ENCODE data around the gene ATG7. TPM values are rescaled to one million over a fixed set of nuclear protein-coding genes. Genes with fewer than 3 reads are reported as not detected.

The ATG7 gene
- total RNA-seq, 3 donors from 2014 or later (not counting 1 experiment from before 2014, with no cell fraction given) = 55.3 to 72.9 (median 68.6) TPM

DNA sequence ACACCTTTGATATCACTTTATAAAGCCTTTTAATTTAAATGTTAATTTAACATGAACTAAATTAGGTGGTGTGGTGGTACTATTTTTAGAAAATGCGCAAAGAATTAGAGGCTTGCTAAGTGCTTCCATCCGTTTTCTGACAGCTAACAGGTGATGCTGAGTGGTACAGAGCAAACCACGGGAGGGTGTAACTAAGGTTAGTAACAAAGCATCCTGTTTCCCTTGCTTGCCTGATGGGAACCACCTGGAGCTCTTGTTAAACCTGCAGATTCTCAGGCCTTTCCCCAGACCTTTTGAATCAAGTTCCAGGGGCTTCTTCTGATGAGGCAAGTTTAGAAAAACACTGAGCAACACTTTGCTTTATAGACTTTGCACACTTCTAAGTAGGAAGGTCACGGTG lies 101.0 kb downstream of the ATG7 start:
- H3K36me3 Mint-ChIP-seq = no peaks in the 10 kb centered on the region
- TF ChIP-seq, protein P1, sequence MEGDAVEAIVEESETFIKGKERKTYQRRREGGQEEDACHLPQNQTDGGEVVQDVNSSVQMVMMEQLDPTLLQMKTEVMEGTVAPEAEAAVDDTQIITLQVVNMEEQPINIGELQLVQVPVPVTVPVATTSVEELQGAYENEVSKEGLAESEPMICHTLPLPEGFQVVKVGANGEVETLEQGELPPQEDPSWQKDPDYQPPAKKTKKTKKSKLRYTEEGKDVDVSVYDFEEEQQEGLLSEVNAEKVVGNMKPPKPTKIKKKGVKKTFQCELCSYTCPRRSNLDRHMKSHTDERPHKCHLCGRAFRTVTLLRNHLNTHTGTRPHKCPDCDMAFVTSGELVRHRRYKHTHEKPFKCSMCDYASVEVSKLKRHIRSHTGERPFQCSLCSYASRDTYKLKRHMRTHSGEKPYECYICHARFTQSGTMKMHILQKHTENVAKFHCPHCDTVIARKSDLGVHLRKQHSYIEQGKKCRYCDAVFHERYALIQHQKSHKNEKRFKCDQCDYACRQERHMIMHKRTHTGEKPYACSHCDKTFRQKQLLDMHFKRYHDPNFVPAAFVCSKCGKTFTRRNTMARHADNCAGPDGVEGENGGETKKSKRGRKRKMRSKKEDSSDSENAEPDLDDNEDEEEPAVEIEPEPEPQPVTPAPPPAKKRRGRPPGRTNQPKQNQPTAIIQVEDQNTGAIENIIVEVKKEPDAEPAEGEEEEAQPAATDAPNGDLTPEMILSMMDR (IDR thresholded peaks at IDR 0.05) = no peak
- no peak overlapping the region for H3K4me3 ChIP-seq (ENCODE audit: low read length)
- H3K36me3 ChIP-seq (ENCODE audit: control insufficient read depth, insufficient read depth, low read length) = peaks cover 16% of the 10 kb centered on the region
- H3K27ac Mint-ChIP-seq = no peak overlapping the region
- no peak for ATAC-seq
- H3K27me3 Mint-ChIP-seq (ENCODE audit: low read depth in 2 of 2) = no peaks in the 10 kb centered on the region
- H3K9me3 ChIP-seq (ENCODE audit: control insufficient read depth, insufficient read depth, low read length) = no peaks in the 10 kb centered on the region
- 56% methylated on average over 4 of the region's 4 CpGs for WGBS (ENCODE audit: insufficient coverage)
- intact Hi-C loops (cut with micrococcal nuclease) = no loop called here
- H3K4me3 Mint-ChIP-seq = no peak overlapping the region
- no peaks in the 10 kb centered on the region for H3K4me1 ChIP-seq (ENCODE audit: control insufficient read depth, insufficient read depth, low read length)
- no peaks in the 10 kb centered on the region for H3K9me3 Mint-ChIP-seq
- no peaks in the 10 kb centered on the region for H3K27me3 ChIP-seq (ENCODE audit: control insufficient read depth, insufficient read depth, low read length)
- no peaks in the 10 kb centered on the region for H3K4me1 Mint-ChIP-seq
- H3K27ac ChIP-seq (ENCODE audit: low read length) = no peak overlapping the region
- no peak for DNase-seq

DNA sequence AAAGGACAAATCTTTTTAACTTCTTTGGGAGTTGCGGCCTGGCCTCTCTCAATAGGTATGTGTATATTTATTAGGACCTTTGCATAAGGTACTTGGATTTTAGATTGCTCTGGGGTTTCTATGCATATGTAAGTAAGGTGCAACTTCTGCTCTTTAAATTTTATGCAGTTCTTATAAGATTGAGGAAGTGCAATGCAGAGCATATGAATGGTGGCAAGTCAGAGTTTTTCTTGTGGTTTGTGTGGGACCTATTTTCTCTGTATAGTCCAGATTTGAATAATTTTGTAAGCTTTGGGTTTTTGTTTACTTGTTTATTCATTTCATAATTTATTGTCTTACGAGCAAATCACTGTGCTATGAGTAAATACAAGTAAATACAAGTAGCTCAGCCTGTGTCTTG lies 101.5 kb downstream of the ATG7 start:
- H3K4me3 ChIP-seq (ENCODE audit: low read length) = no peak overlapping the region
- Mint-ChIP-seq H3K36me3 (no peaks in the 10 kb centered on the region), H3K27ac (no peak overlapping the region), H3K27me3 (ENCODE audit: low read depth in 2 of 2) (no peaks in the 10 kb centered on the region), H3K9me3 (no peaks in the 10 kb centered on the region), H3K4me3 (no peak overlapping the region), H3K4me1 (no peaks in the 10 kb centered on the region)
- H3K9me3 ChIP-seq (ENCODE audit: control insufficient read depth, insufficient read depth, low read length) = no peaks in the 10 kb centered on the region
- DNase-seq (no peak), ATAC-seq (no peak)
- peaks cover 16% of the 10 kb centered on the region for H3K36me3 ChIP-seq (ENCODE audit: control insufficient read depth, insufficient read depth, low read length)
- no peaks in the 10 kb centered on the region for H3K4me1 ChIP-seq (ENCODE audit: control insufficient read depth, insufficient read depth, low read length)
- H3K27me3 ChIP-seq (ENCODE audit: control insufficient read depth, insufficient read depth, low read length) = no peaks in the 10 kb centered on the region
- H3K27ac ChIP-seq (ENCODE audit: low read length) = no peak overlapping the region
- intact Hi-C loops (cut with micrococcal nuclease) = no loop called here
- 100% methylated on average over 1 of the region's 2 CpGs for WGBS (ENCODE audit: insufficient coverage)
- TF ChIP-seq, protein P1 (IDR thresholded peaks at IDR 0.05) = no peak

DNA sequence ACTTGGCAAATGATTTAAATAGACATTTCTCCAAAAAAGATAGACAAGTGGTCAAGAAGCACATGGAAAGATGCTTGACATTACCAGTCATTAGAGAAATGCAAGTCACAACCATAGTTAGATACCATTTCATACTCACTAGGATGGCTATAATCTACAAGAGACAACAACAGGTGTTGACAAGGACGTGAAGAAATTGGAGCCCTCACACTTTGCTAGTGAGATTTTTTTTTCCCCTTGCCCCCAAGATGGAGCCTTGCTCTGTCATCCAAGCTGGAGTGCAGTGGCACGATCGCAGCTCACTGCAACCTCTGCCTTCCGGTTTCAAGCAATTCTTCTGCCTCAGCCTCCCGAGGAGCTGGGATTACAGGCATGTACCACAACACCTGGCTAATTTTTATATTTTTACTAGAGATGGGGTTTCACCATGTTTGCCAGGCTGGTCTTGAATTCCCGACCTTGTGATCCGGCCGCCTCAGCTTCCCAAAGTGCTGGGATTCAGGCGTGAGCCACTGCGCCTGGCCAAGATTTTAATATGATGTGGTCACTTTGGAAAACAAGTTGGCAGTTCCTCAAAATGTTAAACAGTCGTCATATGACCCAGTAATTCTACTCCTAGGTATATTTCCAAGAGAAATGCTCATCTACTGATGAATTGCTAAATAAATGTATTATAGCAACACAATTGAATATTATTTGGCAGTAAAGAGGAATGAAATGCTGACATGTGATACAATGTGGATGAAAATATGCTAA lies 103.3 kb downstream of the ATG7 start:
- H3K4me1 Mint-ChIP-seq = no peaks in the 10 kb centered on the region
- Histone ChIP-seq H3K27ac (ENCODE audit: low read length) (no peak overlapping the region), H3K27me3 (ENCODE audit: control insufficient read depth, insufficient read depth, low read length) (no peaks in the 10 kb centered on the region), H3K4me3 (ENCODE audit: low read length) (no peak overlapping the region), H3K4me1 (ENCODE audit: control insufficient read depth, insufficient read depth, low read length) (no peaks in the 10 kb centered on the region), H3K9me3 (ENCODE audit: control insufficient read depth, insufficient read depth, low read length) (no peaks in the 10 kb centered on the region), H3K36me3 (ENCODE audit: control insufficient read depth, insufficient read depth, low read length) (peaks cover 5% of the 10 kb centered on the region)
- no peak overlapping the region for H3K4me3 Mint-ChIP-seq
- WGBS (ENCODE audit: insufficient coverage) = 94% methylated on average over 10 of the region's 11 CpGs
- H3K36me3 Mint-ChIP-seq = no peaks in the 10 kb centered on the region
- no peaks in the 10 kb centered on the region for H3K27me3 Mint-ChIP-seq (ENCODE audit: low read depth in 2 of 2)
- DNase-seq (no peak), ATAC-seq (no peak)
- intact Hi-C loops (cut with micrococcal nuclease) = no loop called here
- H3K9me3 Mint-ChIP-seq = no peaks in the 10 kb centered on the region
- TF ChIP-seq, protein P1 (IDR thresholded peaks at IDR 0.05) = no peak
- H3K27ac Mint-ChIP-seq = no peak overlapping the region

DNA sequence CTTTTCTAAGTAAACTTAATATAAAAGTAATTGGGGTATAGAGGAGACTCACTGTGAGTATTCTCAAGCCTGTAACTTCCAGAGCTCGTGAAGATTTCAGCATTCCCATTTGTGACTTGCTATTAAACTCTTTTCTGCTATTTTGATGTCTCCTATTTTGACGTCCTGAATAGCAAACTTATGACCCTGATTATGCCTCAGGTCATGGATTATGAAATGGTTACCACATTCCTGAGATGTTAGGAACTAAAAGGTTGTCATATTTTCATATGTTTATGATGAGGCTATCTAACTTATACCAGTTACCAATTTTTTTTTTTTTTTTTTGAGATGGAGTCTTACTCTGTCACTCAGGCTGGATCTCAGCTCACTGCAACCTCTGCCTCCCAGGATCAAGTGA lies 105.5 kb downstream of the ATG7 start:
- no peaks in the 10 kb centered on the region for H3K9me3 ChIP-seq (ENCODE audit: control insufficient read depth, insufficient read depth, low read length)
- no peaks in the 10 kb centered on the region for H3K27me3 ChIP-seq (ENCODE audit: control insufficient read depth, insufficient read depth, low read length)
- WGBS (ENCODE audit: insufficient coverage) = 90% methylated on average over 2 of the region's 2 CpGs
- TF ChIP-seq, protein P1 (IDR thresholded peaks at IDR 0.05) = no peak
- no peaks in the 10 kb centered on the region for H3K36me3 Mint-ChIP-seq
- no peaks in the 10 kb centered on the region for H3K4me1 Mint-ChIP-seq
- peak overlapping the region in 1 of 2 donors; percentile 2 for H3K27ac Mint-ChIP-seq
- no peak overlapping the region for H3K4me3 Mint-ChIP-seq
- no peak for DNase-seq
- H3K9me3 Mint-ChIP-seq = no peaks in the 10 kb centered on the region
- H3K27me3 Mint-ChIP-seq (ENCODE audit: low read depth in 2 of 2) = no peaks in the 10 kb centered on the region
- no peak overlapping the region for H3K27ac ChIP-seq (ENCODE audit: low read length)
- intact Hi-C loops (cut with micrococcal nuclease) = no loop called here
- H3K36me3 ChIP-seq (ENCODE audit: control insufficient read depth, insufficient read depth, low read length) = peaks cover 2% of the 10 kb centered on the region
- no peak overlapping the region for H3K4me3 ChIP-seq (ENCODE audit: low read length)
- H3K4me1 ChIP-seq (ENCODE audit: control insufficient read depth, insufficient read depth, low read length) = no peaks in the 10 kb centered on the region
- no peak for ATAC-seq

Data from natural killer cell (primary cell).